CD4-positive, alpha-beta T cell treated with Interleukin-1 beta for 1 hour (primary cell): Measurements from ENCODE around the gene NCAM2.
"Not testable (repeated sequence)": the region's sequence is repeated elsewhere in the genome, so short reads cannot be mapped to it uniquely, and the experiment has no call there.

Experiments used
- DNase-seq, 2 donors: peaks; one replicate each; pipeline ENCODE4 v3.0.0-alpha.2; 2020 to 2022

Gene NCAM2

DNA sequence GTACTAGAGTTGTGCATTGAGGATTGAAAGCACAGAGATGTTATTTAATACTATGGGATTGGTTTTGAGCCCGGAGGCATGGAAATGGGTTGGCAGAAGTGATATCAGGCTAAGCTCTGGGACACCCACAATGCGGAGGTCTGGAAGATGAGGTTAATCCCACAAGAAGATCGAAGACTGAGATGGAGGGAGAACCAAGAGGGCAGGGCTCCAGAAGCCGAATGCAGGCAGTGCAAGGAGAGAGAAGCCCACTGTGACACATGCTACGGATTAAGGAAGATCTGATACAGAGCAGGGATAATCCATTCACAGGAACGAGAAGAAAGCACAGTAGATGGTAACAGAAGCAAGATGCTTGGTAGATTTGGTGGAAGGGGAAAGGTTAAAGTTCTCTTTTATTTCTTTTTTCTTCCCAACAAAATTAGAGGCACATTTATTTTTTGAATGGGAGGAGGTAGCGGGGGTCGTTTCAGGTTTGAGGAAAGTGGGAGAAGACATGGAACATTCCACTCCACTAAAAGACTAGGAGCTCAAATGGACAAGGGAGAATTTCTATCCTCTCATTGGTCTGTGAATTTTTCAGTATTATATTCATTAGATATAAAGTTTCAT, 113.2 kb downstream of the NCAM2 start:
- DNase-seq: no peak

GRCh38 chr21:21114461-21114860, 116.3 kb downstream of the NCAM2 start:
- no peak for DNase-seq

- no peak for DNase-seq
Measured at GRCh38 chr21:21119091-21119490, 120.9 kb downstream of the NCAM2 start.

- DNase-seq: no peak
Measured at GRCh38 chr21:21122680-21123079, 124.5 kb downstream of the NCAM2 start.

DNA sequence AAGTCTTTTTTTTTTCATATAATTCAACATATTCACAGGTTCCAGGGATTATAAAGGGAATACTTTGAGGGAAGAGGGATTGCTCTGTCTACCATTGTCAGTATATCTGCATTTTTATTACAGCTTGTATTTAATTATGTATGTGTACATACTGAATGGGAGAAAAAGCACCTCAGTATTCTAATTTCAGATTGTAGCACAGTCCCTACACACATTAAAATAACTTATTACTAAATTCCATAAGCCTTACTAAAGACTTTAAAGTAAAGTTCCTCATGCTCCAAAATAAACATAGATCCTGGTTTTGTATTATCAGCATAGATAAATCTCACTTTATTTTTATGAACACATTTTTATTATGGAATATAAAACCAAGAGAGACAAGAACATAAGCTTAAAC, 134.2 kb downstream of the NCAM2 start:
- no peak for DNase-seq

- no peak for DNase-seq
Measured at GRCh38 chr21:21137986-21138385, 139.8 kb downstream of the NCAM2 start.

GRCh38 chr21:21146587-21147373, 148.6 kb downstream of the NCAM2 start:
- no peak for DNase-seq

DNA sequence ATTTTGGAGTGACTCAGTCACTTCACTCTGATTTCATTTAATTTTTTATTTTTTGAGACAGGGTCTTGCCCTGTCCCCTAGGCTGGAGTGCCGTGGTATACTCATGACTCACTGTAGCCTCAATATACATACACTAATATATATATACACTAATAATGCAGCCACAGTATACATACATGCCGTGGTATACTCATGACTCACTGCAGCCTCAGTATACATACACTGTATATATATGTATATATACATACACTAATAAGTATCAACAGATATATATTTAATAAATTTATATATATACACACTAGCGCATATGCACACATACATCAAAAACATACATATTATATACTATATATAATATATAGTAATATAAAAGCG, 149.2 kb downstream of the NCAM2 start:
- no peak for DNase-seq

- no peak for DNase-seq
Measured at GRCh38 chr21:21148009-21148408, 149.8 kb downstream of the NCAM2 start.

GRCh38 chr21:21148514-21148913, 150.3 kb downstream of the NCAM2 start:
- DNase-seq: no peak

- not testable (repeated sequence) for DNase-seq
Measured at GRCh38 chr21:21149445-21149844, 151.2 kb downstream of the NCAM2 start.

- DNase-seq: no peak
Measured at GRCh38 chr21:21151231-21151630, 153.0 kb downstream of the NCAM2 start.

DNA sequence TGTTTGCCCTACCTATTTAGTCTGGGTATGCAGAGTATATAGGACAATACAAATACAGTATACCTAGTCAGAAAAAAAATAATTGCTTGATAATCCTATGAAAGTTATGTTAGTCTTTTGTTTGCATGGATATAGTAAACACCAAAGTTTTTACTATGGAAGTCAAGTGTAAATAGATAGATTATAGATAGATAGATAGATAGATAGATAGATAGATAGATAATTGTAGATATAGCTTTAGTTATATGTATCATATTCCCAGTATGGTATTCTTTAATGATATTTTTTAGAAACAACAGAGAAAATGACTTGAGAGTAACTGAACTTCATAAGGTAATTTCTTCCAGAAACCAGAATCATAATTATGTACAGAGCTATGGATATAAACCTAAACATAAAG, 158.2 kb downstream of the NCAM2 start:
- DNase-seq: no peak

GRCh38 chr21:21156957-21157356, 158.7 kb downstream of the NCAM2 start:
- no peak for DNase-seq

- no peak for DNase-seq
Measured at GRCh38 chr21:21158376-21158918, 160.2 kb downstream of the NCAM2 start.

GRCh38 chr21:21159253-21159899, 161.2 kb downstream of the NCAM2 start:
- DNase-seq: no peak

- no peak for DNase-seq
Measured at GRCh38 chr21:21162786-21163185, 164.6 kb downstream of the NCAM2 start.

DNA sequence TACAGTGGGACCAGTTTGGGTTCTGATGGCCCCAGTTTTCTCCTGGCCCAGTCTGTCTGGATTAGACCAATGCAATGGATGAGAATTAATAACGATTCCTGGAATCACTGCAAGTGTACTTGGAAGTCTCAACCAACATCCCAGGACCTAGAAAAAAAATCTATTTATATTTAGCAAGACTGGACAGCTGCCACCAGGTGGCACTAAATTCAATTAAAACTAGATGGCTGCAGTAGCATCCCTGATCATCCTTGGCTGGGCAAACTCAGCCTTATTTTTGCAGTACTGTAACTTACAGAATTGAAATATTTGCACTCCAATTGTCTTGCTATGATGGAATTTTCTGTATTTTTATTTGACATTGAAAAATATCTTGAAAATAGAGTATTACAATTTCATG, 165.7 kb downstream of the NCAM2 start:
- peak; percentile 1 to 31 for DNase-seq

GRCh38 chr21:21165063-21165645, 166.9 kb downstream of the NCAM2 start:
- no peak for DNase-seq

DNA sequence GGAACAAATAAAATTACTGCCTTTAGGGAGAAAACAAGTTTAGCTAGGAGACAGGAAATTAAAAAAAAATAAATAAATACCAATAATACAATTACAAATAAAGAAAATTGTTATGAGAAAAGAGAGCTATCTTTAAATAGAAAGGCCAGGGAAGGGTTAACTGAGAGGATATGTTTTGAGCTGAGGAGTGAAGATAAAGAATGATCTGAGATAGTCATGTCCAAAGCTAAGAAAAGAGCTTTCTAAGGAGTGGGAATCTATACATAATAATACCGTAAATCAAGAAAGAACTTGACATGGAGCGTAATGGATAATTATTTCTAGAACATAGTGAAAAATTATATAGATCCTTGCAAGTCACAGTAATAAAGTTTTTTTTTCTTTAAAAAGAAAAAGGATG, 176.5 kb downstream of the NCAM2 start:
- no peak for DNase-seq

DNA sequence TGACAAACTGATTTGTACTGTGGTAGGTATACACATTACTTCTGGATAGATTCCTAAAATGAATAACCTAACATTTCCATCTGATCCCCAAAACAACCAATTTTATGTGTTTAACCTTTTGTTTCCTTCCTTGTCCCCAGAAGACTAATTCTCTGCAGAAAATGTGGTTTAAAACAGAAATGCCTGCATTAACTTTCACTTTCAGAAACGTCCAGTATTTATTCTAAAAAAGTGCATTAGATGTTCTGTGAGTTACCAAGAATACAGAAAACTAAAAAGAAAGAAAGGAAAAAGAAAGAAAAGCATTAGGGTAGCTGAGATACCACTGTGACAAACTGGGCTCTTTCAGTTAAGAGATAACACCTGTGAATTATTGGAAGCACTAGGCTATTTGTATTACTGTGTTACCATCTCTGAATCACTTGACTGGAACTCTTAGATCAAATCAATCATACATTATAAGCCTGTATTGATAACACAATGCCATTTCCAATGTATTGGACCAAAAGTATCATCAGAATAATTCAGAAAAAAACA, 177.7 kb downstream of the NCAM2 start:
- DNase-seq: no peak

DNA sequence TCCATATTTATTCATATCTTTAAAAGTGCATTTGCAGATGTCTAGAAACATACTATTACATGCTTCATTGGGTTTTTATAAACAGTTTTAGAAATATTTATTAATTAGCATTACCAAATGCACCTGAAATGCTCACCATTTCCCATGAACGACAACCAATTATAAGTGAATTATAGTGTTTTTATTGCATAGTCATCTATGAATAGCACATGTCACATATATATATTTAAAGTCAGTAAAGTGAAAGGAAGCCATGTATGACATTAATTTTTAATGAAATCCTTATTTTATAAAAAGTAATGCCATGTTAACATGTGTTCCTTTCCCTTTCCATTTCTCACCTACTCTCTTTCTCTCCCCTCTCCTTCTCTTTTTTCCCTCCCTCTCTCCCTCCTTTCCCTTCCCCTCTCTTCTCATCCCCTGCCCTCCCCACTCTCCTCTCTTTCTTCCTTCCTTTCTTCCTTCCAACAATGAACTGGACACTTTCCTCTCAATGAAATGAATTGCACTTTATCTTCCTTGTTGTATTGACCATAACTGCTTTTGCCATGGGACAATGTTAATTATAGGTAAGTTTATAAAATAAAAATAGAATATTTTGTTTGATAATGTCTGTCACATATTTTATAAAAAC, 179.3 kb downstream of the NCAM2 start:
- DNase-seq: no peak
